NCI-H2196 (cell line): ENCODE measurements around the gene MEIOC.
A peak's percentile ranks its signal among the peaks of the same experiment; 100 is the strongest.
"Not testable (repeated sequence)": the region's sequence is repeated elsewhere in the genome, so short reads cannot be mapped to it uniquely, and the experiment has no call there.

Experiments used
- DNase-seq: peaks from one replicate; lab custom pipeline; 2025; ENCODE audit not compliant: unreplicated experiment; lab: John Stamatoyannopoulos, UW

MEIOC gene

GRCh38 chr17:44700288-44700687, 44.0 kb downstream of the MEIOC start:
- DNase-seq = not testable (repeated sequence)

GRCh38 chr17:44707755-44708400, 51.6 kb downstream of the MEIOC start:
- DNase-seq = no peak

- DNase-seq = peak; percentile 94
These were observed 52.4 kb downstream of the MEIOC start, which contains the start of gene DBF4B for GRCh38 chr17:44708401-44709263. DBF4B (plus strand) TSS chr17:44708665; CDS start chr17:44708821, 156 bp downstream.

- DNase-seq = no peak
These were observed 63.2 kb downstream of the MEIOC start for GRCh38 chr17:44719444-44719843.

- DNase-seq = no peak
These were observed 66.0 kb downstream of the MEIOC start for GRCh38 chr17:44722254-44722653.
